KMS-11 (cell line): ENCODE measurements around the gene WDR49.

ENCODE experiments used
- H2AFZ ChIP-seq: fragments of 200-600 bp; sonication (generic); 2 replicates; pipeline ENCODE4 v1.6.1; 2016; ENCODE audit warnings: antibody characterized with exemption, mixed run types, low read depth
- H3K27ac ChIP-seq: fragments of 200-600 bp; sonication (generic); 2 replicates; pipeline ENCODE4 v1.6.1; 2016; ENCODE audit warnings: mild to moderate bottlenecking, mixed run types
- H3K27me3 ChIP-seq: fragments of 200-600 bp; sonication (generic); 2 replicates; pipeline ENCODE4 v1.6.1; 2017; ENCODE audit warnings: mild to moderate bottlenecking, low read depth, mixed run types, moderate library complexity; ENCODE audit not compliant: insufficient read depth
- H3K36me3 ChIP-seq: fragments of 200-600 bp; sonication (generic); 2 replicates; pipeline ENCODE4 v1.6.1; 2017; ENCODE audit warnings: mild to moderate bottlenecking, mixed run types; ENCODE audit not compliant: insufficient read depth
- H3K4me1 ChIP-seq: fragments of 200-600 bp; sonication (generic); 2 replicates; pipeline ENCODE4 v1.6.1; 2016; ENCODE audit warnings: mild to moderate bottlenecking, low read depth, mixed run types; ENCODE audit not compliant: poor library complexity, severe bottlenecking
- H3K4me2 ChIP-seq: fragments of 200-600 bp; sonication (generic); 2 replicates; pipeline ENCODE4 v1.7.0; 2016; ENCODE audit warnings: mild to moderate bottlenecking, mixed run types
- H3K4me3 ChIP-seq: fragments of 200-600 bp; sonication (generic); IDR thresholded peaks from 2 replicates; pipeline ENCODE4 v1.6.1; 2017; ENCODE audit warnings: low read depth, low read length, mixed read lengths; ENCODE audit not compliant: insufficient read depth
- H3K79me2 ChIP-seq: fragments of 200-600 bp; sonication (generic); 2 replicates; pipeline ENCODE4 v1.6.1; 2016; ENCODE audit warnings: low read depth, mixed run types; ENCODE audit not compliant: insufficient read depth
- H3K9ac ChIP-seq: fragments of 200-600 bp; sonication (generic); 2 replicates; pipeline ENCODE4 v1.6.1; 2016; ENCODE audit warnings: mild to moderate bottlenecking, mixed run types
- H4K20me1 ChIP-seq: fragments of 200-600 bp; sonication (generic); 2 replicates; pipeline ENCODE4 v1.6.1; 2016; ENCODE audit warnings: mild to moderate bottlenecking, mixed run types; ENCODE audit not compliant: insufficient read depth
- TF ChIP-seq, protein P1 (sequence below): fragments of 200-600 bp; sonication (generic); conservative IDR thresholded peaks from 2 replicates; pipeline ENCODE4 v1.6.1; 2017; ENCODE audit warnings: low read depth, mild to moderate bottlenecking, antibody characterized with exemption, low read length, moderate library complexity, mixed read lengths

WDR49 gene

GRCh38 chr3:167497903-167498302, 155.8 kb downstream of the WDR49 start:
- H3K9ac ChIP-seq = no peak overlapping the region
- TF ChIP-seq, protein P1, sequence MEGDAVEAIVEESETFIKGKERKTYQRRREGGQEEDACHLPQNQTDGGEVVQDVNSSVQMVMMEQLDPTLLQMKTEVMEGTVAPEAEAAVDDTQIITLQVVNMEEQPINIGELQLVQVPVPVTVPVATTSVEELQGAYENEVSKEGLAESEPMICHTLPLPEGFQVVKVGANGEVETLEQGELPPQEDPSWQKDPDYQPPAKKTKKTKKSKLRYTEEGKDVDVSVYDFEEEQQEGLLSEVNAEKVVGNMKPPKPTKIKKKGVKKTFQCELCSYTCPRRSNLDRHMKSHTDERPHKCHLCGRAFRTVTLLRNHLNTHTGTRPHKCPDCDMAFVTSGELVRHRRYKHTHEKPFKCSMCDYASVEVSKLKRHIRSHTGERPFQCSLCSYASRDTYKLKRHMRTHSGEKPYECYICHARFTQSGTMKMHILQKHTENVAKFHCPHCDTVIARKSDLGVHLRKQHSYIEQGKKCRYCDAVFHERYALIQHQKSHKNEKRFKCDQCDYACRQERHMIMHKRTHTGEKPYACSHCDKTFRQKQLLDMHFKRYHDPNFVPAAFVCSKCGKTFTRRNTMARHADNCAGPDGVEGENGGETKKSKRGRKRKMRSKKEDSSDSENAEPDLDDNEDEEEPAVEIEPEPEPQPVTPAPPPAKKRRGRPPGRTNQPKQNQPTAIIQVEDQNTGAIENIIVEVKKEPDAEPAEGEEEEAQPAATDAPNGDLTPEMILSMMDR = no peak
- no peaks in the 10 kb centered on the region for H3K79me2 ChIP-seq
- H3K4me1 ChIP-seq = no peaks in the 10 kb centered on the region
- H3K4me3 ChIP-seq = no peak overlapping the region
- no peak overlapping the region for H2AFZ ChIP-seq
- no peaks in the 10 kb centered on the region for H4K20me1 ChIP-seq
- H3K27ac ChIP-seq = no peak overlapping the region
- H3K36me3 ChIP-seq = no peaks in the 10 kb centered on the region
- H3K27me3 ChIP-seq = no peaks in the 10 kb centered on the region
- no peak overlapping the region for H3K4me2 ChIP-seq

DNA sequence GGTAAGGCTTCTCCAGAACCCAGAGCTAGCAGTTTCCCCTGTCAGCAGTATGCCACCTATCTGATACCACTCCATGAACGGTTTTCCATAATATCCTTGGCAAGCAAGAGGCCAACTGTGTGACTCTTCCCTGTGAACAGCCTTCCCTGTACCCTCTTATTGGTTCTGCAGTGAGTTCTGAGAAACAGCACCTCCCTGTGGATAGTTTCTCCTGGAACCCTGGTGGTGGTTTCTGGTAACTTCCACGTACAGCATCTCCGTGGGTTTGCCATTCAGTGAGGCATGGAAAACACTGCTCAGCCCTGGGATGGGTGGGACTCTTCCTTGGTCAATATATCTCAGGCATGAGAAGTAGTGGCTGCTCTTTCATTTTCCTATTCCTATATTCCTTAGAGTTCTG, 160.5 kb downstream of the WDR49 start:
- no peaks in the 10 kb centered on the region for H3K27me3 ChIP-seq
- no peaks in the 10 kb centered on the region for H3K36me3 ChIP-seq
- H3K4me2 ChIP-seq = no peak overlapping the region
- H3K27ac ChIP-seq = no peak overlapping the region
- TF ChIP-seq, protein P1 = no peak
- no peak overlapping the region for H3K4me3 ChIP-seq
- H4K20me1 ChIP-seq = no peaks in the 10 kb centered on the region
- no peaks in the 10 kb centered on the region for H3K4me1 ChIP-seq
- no peak overlapping the region for H3K9ac ChIP-seq
- no peak overlapping the region for H2AFZ ChIP-seq
- no peaks in the 10 kb centered on the region for H3K79me2 ChIP-seq

DNA sequence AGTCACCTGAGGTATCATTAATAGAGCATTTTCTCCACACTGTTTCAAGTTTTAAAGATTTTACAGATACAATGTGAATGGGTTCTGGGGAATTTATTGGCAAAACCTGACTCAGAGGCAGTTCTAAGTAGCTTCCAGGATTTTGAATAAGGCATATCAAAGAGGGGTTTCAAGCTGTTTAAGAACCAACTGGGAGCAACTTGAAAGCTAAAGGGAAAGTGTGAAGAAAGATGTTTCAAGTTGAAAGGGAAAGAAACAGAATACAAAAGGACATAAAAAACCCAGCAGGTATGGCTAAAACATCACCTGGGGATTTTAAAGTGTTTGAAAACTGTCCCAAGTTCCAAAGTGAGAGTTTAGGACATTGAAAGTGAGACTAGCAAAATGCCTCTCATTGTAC, 162.1 kb downstream of the WDR49 start:
- TF ChIP-seq, protein P1 = no peak
- Histone ChIP-seq H3K9ac (no peak overlapping the region), H3K79me2 (no peaks in the 10 kb centered on the region), H3K4me3 (no peak overlapping the region), H4K20me1 (no peaks in the 10 kb centered on the region), H2AFZ (no peak overlapping the region), H3K4me2 (no peak overlapping the region), H3K27ac (no peak overlapping the region), H3K4me1 (no peaks in the 10 kb centered on the region), H3K27me3 (no peaks in the 10 kb centered on the region), H3K36me3 (no peaks in the 10 kb centered on the region)

- Histone ChIP-seq H3K36me3 (no peaks in the 10 kb centered on the region), H3K27me3 (no peaks in the 10 kb centered on the region), H3K4me3 (no peak overlapping the region), H4K20me1 (no peaks in the 10 kb centered on the region), H3K4me2 (no peak overlapping the region), H3K4me1 (no peaks in the 10 kb centered on the region), H2AFZ (no peak overlapping the region), H3K79me2 (no peaks in the 10 kb centered on the region), H3K9ac (no peak overlapping the region), H3K27ac (no peak overlapping the region)
- TF ChIP-seq, protein P1 = no peak
These were observed 164.2 kb downstream of the WDR49 start for GRCh38 chr3:167489571-167489970.
